ENCODE measurements around the gene DRC3. TPM values are rescaled to one million over a fixed set of nuclear protein-coding genes. Genes with fewer than 3 reads are reported as not detected.

Gene DRC3
- total RNA-seq, 1 experiment from 2014 or later, result 2.4 TPM

DNA sequence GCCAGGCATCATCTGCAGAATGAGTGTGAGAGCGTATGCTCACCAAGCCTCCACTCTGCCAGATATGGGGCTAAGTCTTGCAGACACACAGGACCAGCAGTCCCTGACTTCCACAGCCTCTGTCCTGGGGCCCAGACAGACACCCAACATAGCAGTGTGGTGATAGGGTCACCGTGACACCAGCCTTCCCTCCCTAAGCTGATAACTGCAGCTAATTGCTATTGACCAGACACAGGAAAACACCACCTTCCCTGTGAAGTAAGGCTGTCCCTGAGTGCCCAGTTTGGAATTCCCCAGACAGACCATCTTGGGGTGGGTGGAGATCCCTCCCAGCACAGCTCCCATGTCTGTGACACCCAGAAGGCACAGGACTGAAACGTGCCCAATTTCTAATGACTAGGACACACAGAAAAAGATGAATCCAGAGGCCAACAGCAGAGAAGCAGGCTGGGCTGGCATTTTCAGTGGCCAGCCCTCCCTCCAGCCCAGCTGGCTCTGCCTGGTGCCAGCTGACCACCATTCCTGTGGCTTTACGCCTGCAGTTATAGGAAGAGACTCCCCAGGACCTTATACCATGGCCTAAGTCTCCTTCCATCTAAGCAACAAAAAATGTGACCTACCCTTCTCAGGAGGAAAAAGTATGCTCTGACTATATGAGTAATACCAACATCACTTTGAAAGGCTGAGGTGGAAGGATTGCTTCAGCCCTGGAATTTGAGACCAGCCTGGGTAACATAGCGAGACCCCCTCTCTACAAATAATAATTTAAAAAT is 36.0 kb downstream of the DRC3 start:
- no peaks in the 10 kb centered on the region for H3K9me2 ChIP-seq (ENCODE audit: insufficient read depth)
- H3K9me3 ChIP-seq (ENCODE audit: control insufficient read depth in 1 of 2, insufficient read depth in 1 of 2, low read depth in 1 of 2, low read length in 2 of 2), result no peaks in the 10 kb centered on the region
- ChIA-PET RAD21 (ENCODE audit: low non-redundant PET in 1 of 2, low total read pairs in 2 of 2, uncharacterized antibody in 2 of 2, unreplicated experiment in 2 of 2) (no interaction called here), CTCF (interaction anchor here (2.1 kb wide), 1 partner anchor 15 kb away, joined by 6 read pairs; no protein-coding TSS in a partner anchor), POLR2A (no interaction called here)
- no peak overlapping the region for H2AFZ ChIP-seq (ENCODE audit: low read depth, low read length, poor library complexity, severe bottlenecking)
- no peak for DNase-seq (ENCODE audit: low read depth, low spot score)
- intact Hi-C loops (cut with micrococcal nuclease), result no loop called here
- H3K4me1 ChIP-seq (ENCODE audit: control insufficient read depth in 1 of 2, insufficient read depth in 2 of 2, low read length in 2 of 2), result no peaks in the 10 kb centered on the region
- no peak overlapping the region for H3K9ac ChIP-seq (ENCODE audit: low read length)
- no peaks in the 10 kb centered on the region for H3K79me2 ChIP-seq (ENCODE audit: insufficient read depth, low read length)
- no peaks in the 10 kb centered on the region for H4K20me1 ChIP-seq (ENCODE audit: insufficient read depth)
- no peaks in the 10 kb centered on the region for H3K27me3 ChIP-seq (ENCODE audit: insufficient read depth, low read length)
- TF ChIP-seq ELF1 (IDR thresholded peaks at IDR 0.05; ENCODE audit: borderline replicate concordance, low read depth), result no peak
- no peak for TF ChIP-seq FOSL1 (IDR thresholded peaks at IDR 0.05; ENCODE audit: low read depth)
- no peak for TF ChIP-seq ZFX (IDR thresholded peaks at IDR 0.05)
- no peak for TF ChIP-seq REST (IDR thresholded peaks at IDR 0.05; ENCODE audit: low read depth)
- TF ChIP-seq SIN3A (IDR thresholded peaks at IDR 0.05; ENCODE audit: low read depth), result no peak
- TF ChIP-seq YY1 (IDR thresholded peaks at IDR 0.05; ENCODE audit: extremely low read depth, insufficient replicate concordance, low read depth, low read length), result no peak
- no peak for TF ChIP-seq TCF7L2 (IDR thresholded peaks at IDR 0.05; ENCODE audit: borderline replicate concordance, extremely low read depth, insufficient read depth, insufficient read length)
- TF ChIP-seq POLR2AphosphoS5 (IDR thresholded peaks at IDR 0.05; ENCODE audit: low read depth, low read length), result no peak
- no peak for TF ChIP-seq CTCF (IDR thresholded peaks at IDR 0.05 in 2 of 3, conservative IDR thresholded peaks at IDR 0.05 in 1 of 3; ENCODE audit: borderline replicate concordance in 1 of 3, insufficient read depth in 1 of 3, low read depth in 2 of 3, low read length in 2 of 3)
- no peak for TF ChIP-seq POLR2A (IDR thresholded peaks at IDR 0.05; ENCODE audit: borderline replicate concordance, extremely low read depth, insufficient read depth, insufficient read length)
- TF ChIP-seq RAD21 (IDR thresholded peaks at IDR 0.05; ENCODE audit: low read depth), result no peak
- no peak for TF ChIP-seq EZH2 (IDR thresholded peaks at IDR 0.05)
- TF ChIP-seq, protein P1, sequence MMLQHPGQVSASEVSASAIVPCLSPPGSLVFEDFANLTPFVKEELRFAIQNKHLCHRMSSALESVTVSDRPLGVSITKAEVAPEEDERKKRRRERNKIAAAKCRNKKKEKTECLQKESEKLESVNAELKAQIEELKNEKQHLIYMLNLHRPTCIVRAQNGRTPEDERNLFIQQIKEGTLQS (IDR thresholded peaks at IDR 0.05), result no peak
- TF ChIP-seq EGR1 (IDR thresholded peaks at IDR 0.05; ENCODE audit: low read depth), result no peak
- TF ChIP-seq EZH2phosphoT487 (IDR thresholded peaks at IDR 0.05; ENCODE audit: borderline replicate concordance), result no peak
- no peak for TF ChIP-seq SRF (IDR thresholded peaks at IDR 0.05; ENCODE audit: low read depth)
- no peak overlapping the region for H3K4me3 ChIP-seq (replicated peaks in 1 of 2; ENCODE audit: low read depth in 1 of 2, low read length in 2 of 2)
- H3K4me2 ChIP-seq (ENCODE audit: low read length), result no peak overlapping the region
- H3K36me3 ChIP-seq (ENCODE audit: control insufficient read depth in 1 of 2, insufficient read depth in 2 of 2, low read length in 2 of 2), result no peaks in the 10 kb centered on the region
- no peak for ATAC-seq
- H3K27ac ChIP-seq (ENCODE audit: low read depth, low read length), result no peak overlapping the region
- no TSS peak for BruUV-seq (replicated peaks)

Data from HCT116 (cell line).